SK-N-SH (cell line): ENCODE data around the gene CLK1. TPM values are rescaled to one million over a fixed set of nuclear protein-coding genes. Genes with fewer than 3 reads are reported as not detected.

Experiments used
- CTCF ChIA-PET: fragments of 300-600, 350-600 bp; formaldehyde crosslinking; extraction: SDS; loops from one replicate; lab custom pipeline; 2021; lab: Yijun Ruan, JAX
- POLR2A ChIA-PET: fragments of 350-600 bp; sonication (Branson Sonifier 250); formaldehyde crosslinking; extraction: SDS; loops from one replicate; lab custom pipeline; 2020; ENCODE audit warnings: antibody characterized with exemption, inconsistent platforms; lab: Yijun Ruan, JAX
- DNase-seq: peaks from one replicate; pipeline ENCODE4 v3.0.0; 2012
- H2AFZ ChIP-seq: fragments of 200-600 bp; sonication (generic); 2 replicates; pipeline ENCODE4 v1.8.1; 2016; ENCODE audit warnings: antibody characterized with exemption, mild to moderate bottlenecking, low read depth
- H3F3A ChIP-seq: fragments of 200-600 bp; sonication (generic); replicated peaks from 2 replicates; pipeline ENCODE3; 2016; ENCODE audit warnings: antibody characterized with exemption, mild to moderate bottlenecking; ENCODE audit not compliant: insufficient read depth
- H3K27ac ChIP-seq, 2 experiments: fragments of 200-500 bp in 1 of 2; fragments of 200-600 bp in 1 of 2; sonication (Bioruptor generic) in 1 of 2; sonication (generic), shearing (Covaris generic) in 1 of 2; 2 replicates each; pipeline versions ENCODE4 v1.5.1 to v1.6.1; 2014 to 2016; ENCODE audit warnings: low read depth in 2 of 2, inconsistent platforms in 1 of 2, low read length in 1 of 2, mild to moderate bottlenecking in 1 of 2, mixed read lengths in 1 of 2
- H3K27me3 ChIP-seq: fragments of 200-600 bp; sonication (generic), shearing (Covaris generic); 2 replicates; pipeline ENCODE4 v1.6.1; 2016; ENCODE audit warnings: mixed run types; ENCODE audit not compliant: insufficient read depth
- H3K36me3 ChIP-seq, 2 experiments: fragments of 200-500 bp in 1 of 2; fragments of 200-600 bp in 1 of 2; sonication (Bioruptor generic) in 1 of 2; sonication (generic) in 1 of 2; replicated peaks in 1 of 2; 2 replicates each; pipeline versions ENCODE3 to v1.5.1; 2014 to 2016; ENCODE audit warnings: low read length in 1 of 2, mild to moderate bottlenecking in 1 of 2; ENCODE audit not compliant: insufficient read depth in 2 of 2, control insufficient read depth in 1 of 2
- H3K4me1 ChIP-seq, 2 experiments: fragments of 200-500 bp in 1 of 2; fragments of 200-600 bp in 1 of 2; sonication (Bioruptor generic) in 1 of 2; sonication (generic), shearing (Covaris generic) in 1 of 2; 2 replicates each; pipeline versions ENCODE4 v1.5.1 to v1.6.1; 2014 to 2016; ENCODE audit warnings: low read depth in 1 of 2, low read length in 1 of 2, mixed run types in 1 of 2; ENCODE audit not compliant: insufficient read depth in 2 of 2, control insufficient read depth in 1 of 2
- H3K4me2 ChIP-seq: fragments of 200-600 bp; sonication (generic), shearing (Covaris generic); 2 replicates; pipeline ENCODE4 v1.6.1; 2017; ENCODE audit warnings: mixed run types
- H3K4me3 ChIP-seq, 2 experiments: fragments of 200-500 bp in 1 of 2; fragments of 200-600 bp in 1 of 2; sonication (Bioruptor generic) in 1 of 2; sonication (generic), shearing (Covaris generic) in 1 of 2; 2 replicates each; pipeline versions ENCODE4 v1.5.1 to v1.8.1; 2014 to 2016; ENCODE audit warnings: low read depth in 2 of 2, inconsistent platforms in 1 of 2, low read length in 1 of 2, mild to moderate bottlenecking in 1 of 2, mixed read lengths in 1 of 2, moderate library complexity in 1 of 2
- H3K79me2 ChIP-seq: fragments of 200-600 bp; sonication (generic); 2 replicates; pipeline ENCODE4 v1.8.1; 2017; ENCODE audit warnings: mild to moderate bottlenecking; ENCODE audit not compliant: insufficient read depth
- H3K9ac ChIP-seq: fragments of 200-600 bp; sonication (generic); 2 replicates; pipeline ENCODE4 v1.6.1; 2017; ENCODE audit warnings: mixed run types
- H3K9me2 ChIP-seq: fragments of 200-600 bp; sonication (generic); 2 replicates; pipeline ENCODE4 v1.6.1; 2017; ENCODE audit warnings: mixed run types
- H3K9me3 ChIP-seq: fragments of 200-600 bp; sonication (generic); 2 replicates; pipeline ENCODE4 v1.6.1; 2017; ENCODE audit warnings: mixed run types, mild to moderate bottlenecking, moderate library complexity
- H4K20me1 ChIP-seq: fragments of 200-600 bp; sonication (generic); 2 replicates; pipeline ENCODE4 v1.6.1; 2017; ENCODE audit warnings: mild to moderate bottlenecking, mixed run types; ENCODE audit not compliant: insufficient read depth
- CHD2 ChIP-seq: fragments of 150-350 bp; IDR thresholded peaks from 2 replicates; pipeline ENCODE4 v1.6.1; 2018; ENCODE audit warnings: low read length; ENCODE audit not compliant: partially characterized antibody
- ELF1 ChIP-seq: IDR thresholded peaks from 2 replicates; pipeline ENCODE4 v1.4.0; 2012
- FOXJ3 ChIP-seq: sonication (generic); formaldehyde crosslinking; IDR thresholded peaks from 2 replicates; pipeline ENCODE4 v1.5.1; 2020; ENCODE audit warnings: mild to moderate bottlenecking, missing genetic modification reagents
- JUND ChIP-seq: IDR thresholded peaks from 2 replicates; pipeline ENCODE4 v1.4.0; 2012
- MEF2A ChIP-seq: IDR thresholded peaks from 2 replicates; pipeline ENCODE4 v1.4.0; 2012; ENCODE audit warnings: low read depth, borderline replicate concordance
- NRF1 ChIP-seq: IDR thresholded peaks from 2 replicates; pipeline ENCODE4 v1.6.1; 2012; ENCODE audit warnings: low read depth, mild to moderate bottlenecking, low read length
- POLR2AphosphoS5 ChIP-seq: IDR thresholded peaks from 2 replicates; pipeline ENCODE4 v1.6.1; 2012; ENCODE audit warnings: low read depth, low read length
- RCOR1 ChIP-seq: fragments of 150-350 bp; IDR thresholded peaks from 2 replicates; pipeline ENCODE4 v1.6.1; 2017; ENCODE audit warnings: antibody characterized with exemption, low read length
- RFX5 ChIP-seq: IDR thresholded peaks from 2 replicates; pipeline ENCODE4 v1.6.1; 2012; ENCODE audit warnings: mild to moderate bottlenecking, improper control_type of control experiment, low read length
- SIN3A ChIP-seq: IDR thresholded peaks from 2 replicates; pipeline ENCODE4 v1.6.1; 2012; ENCODE audit warnings: low read depth, mild to moderate bottlenecking, low read length, moderate library complexity, borderline replicate concordance
- SMC3 ChIP-seq: IDR thresholded peaks from 2 replicates; pipeline ENCODE4 v1.6.1; 2012; ENCODE audit warnings: low read depth, low read length, improper control_type of control experiment
- TAF1 ChIP-seq: IDR thresholded peaks from 2 replicates; pipeline ENCODE4 v1.6.1; 2012; ENCODE audit warnings: low read depth, mild to moderate bottlenecking, low read length, moderate library complexity, borderline replicate concordance
- TEAD4 ChIP-seq: IDR thresholded peaks from 2 replicates; pipeline ENCODE4 v1.4.0; 2012; ENCODE audit warnings: mild to moderate bottlenecking, borderline replicate concordance; ENCODE audit not compliant: insufficient read depth
- WGBS: methylation state at CpG from one replicate; pipeline ENCODE4 v1.1.6; 2017; ENCODE audit warnings: low lambda C conversion rate; 5-methylcytosine and 5-hydroxymethylcytosine counted together
- polyA plus RNA-seq, 3 experiments: library from polyadenylated mRNA; depleted of rRNA; stranded (reverse); fragments of >200 nt; gene quantifications; 2 replicates each; pipeline ENCODE4 v1.2.3, GENCODE V29; 2012
- TF ChIP-seq, protein P1 (sequence below): IDR thresholded peaks from 2 replicates; pipeline ENCODE4 v1.4.0; 2012; ENCODE audit warnings: low read depth, borderline replicate concordance
- TF ChIP-seq, protein P2 (sequence below): fragments of 200-600 bp; sonication (generic); IDR thresholded peaks from 2 replicates; pipeline ENCODE4 v1.6.1; 2017; ENCODE audit warnings: antibody characterized with exemption, mild to moderate bottlenecking, moderate library complexity
- TF ChIP-seq, protein P3 (sequence below): IDR thresholded peaks from 2 replicates; pipeline ENCODE4 v1.6.1; 2012; ENCODE audit warnings: mild to moderate bottlenecking, low read depth, low read length, moderate library complexity
- TF ChIP-seq, protein P4 (sequence below): IDR thresholded peaks from 2 replicates; pipeline ENCODE4; 2012
- TF ChIP-seq, protein P5 (sequence below): fragments of 150-350 bp; IDR thresholded peaks from 2 replicates; pipeline ENCODE4 v1.6.1; 2017; ENCODE audit warnings: antibody characterized with exemption, low read length, low read depth, borderline replicate concordance
- TF ChIP-seq, protein P6 (sequence below): IDR thresholded peaks from 2 replicates; pipeline ENCODE4 v1.4.0; 2012; ENCODE audit warnings: low read depth, borderline replicate concordance

CLK1 gene
- polyA plus RNA-seq (2012; rRNA removed), result 31.1 and 40.1 TPM in 2 replicates
- 17.8 and 23.5 TPM in 2 replicates for polyA plus RNA-seq (2012; cell fraction: cytosol; rRNA removed)
- polyA plus RNA-seq (2012; cell fraction: nucleus; rRNA removed), result 86.8 and 181 TPM in 2 replicates

DNA sequence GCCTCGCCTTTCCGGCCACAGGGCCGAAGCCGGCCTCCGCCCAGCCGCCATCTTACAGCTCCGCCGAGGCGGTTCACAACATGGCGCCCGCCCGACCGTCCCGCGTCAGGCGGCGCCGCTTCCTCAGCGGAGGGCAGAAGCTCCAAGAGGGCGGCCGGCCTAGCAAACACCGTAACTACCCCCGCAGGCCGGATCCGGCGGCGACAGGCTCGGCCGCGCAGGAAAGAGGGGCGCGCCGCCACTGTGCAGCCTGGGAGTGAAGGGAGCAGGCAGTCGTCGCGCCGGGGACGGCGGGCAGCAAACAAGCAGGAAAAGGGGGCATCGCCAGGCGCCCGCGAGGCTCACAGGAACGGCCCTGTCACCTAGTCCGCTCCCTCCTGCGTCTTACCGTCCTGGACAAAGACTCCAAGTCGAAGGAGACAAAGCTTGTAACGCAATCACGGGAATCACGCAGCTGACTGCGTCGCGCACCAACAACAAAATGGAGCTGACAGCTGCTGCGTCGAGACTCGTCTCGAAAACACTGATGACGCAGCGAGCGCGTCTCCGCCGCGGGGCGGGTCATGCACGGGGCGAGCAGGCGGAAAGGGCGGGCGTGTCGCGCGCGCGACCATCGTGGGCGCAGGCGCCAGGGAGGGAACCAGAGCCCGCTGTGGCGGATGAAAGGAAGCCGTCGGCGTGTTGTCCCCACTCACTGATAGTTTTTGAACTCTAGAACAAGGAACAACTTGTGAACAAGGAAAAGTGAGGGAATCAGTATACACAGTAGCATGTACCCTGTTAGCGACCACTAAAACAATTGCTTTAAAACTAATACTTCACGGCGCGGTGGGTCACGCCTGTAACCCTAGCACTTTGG lies at the start of gene CLK1:
Gene CLK1, minus strand, starts transcription at position 483 of the 859 bp plus-strand sequence. CDS start 2,796 bp downstream, outside the sequence.
- ChIA-PET CTCF (interaction anchor here (1.3 to 1.5 kb wide), 2 partner anchors 151 to 205 kb away, joined by 3 to 8 read pairs; no protein-coding TSS in a partner anchor), POLR2A (interaction anchor here (0.6 to 2.0 kb wide), 10 partner anchors 11 to 587 kb away, joined by 3 to 17 read pairs (median 4); partner anchors contain the start of genes BZW1, CFLAR, NIF3L1 and PPIL3)
- Histone ChIP-seq H2AFZ (peak within 1 kb of the TSS; percentile 99), H3K4me2 (peak within 1 kb of the TSS; percentile 73), H3K9me3 (no peaks in the 10 kb centered on the region), H3K4me1 (peaks cover 20 to 27% of the 10 kb centered on the region in 2 experiments; a peak in 3 of 4 replicates), H3F3A (peaks cover 21% of the 10 kb centered on the region), H3K27ac (peak within 1 kb of the TSS; percentile 97), H3K27me3 (no peaks in the 10 kb centered on the region), H3K79me2 (peaks cover 51% of the 10 kb centered on the region), H3K9ac (peak within 1 kb of the TSS; percentile 96), H4K20me1 (peaks cover 42% of the 10 kb centered on the region), H3K36me3 (peaks cover 23 to 32% of the 10 kb centered on the region in 2 experiments), H3K9me2 (no peaks in the 10 kb centered on the region), H3K4me3 (peak within 1 kb of the TSS; percentile 94 to 96)
- WGBS, result 5% methylated on average over 50 of the region's 89 CpGs
- DNase-seq, result peak; percentile 95
- TF ChIP-seq, protein P1, sequence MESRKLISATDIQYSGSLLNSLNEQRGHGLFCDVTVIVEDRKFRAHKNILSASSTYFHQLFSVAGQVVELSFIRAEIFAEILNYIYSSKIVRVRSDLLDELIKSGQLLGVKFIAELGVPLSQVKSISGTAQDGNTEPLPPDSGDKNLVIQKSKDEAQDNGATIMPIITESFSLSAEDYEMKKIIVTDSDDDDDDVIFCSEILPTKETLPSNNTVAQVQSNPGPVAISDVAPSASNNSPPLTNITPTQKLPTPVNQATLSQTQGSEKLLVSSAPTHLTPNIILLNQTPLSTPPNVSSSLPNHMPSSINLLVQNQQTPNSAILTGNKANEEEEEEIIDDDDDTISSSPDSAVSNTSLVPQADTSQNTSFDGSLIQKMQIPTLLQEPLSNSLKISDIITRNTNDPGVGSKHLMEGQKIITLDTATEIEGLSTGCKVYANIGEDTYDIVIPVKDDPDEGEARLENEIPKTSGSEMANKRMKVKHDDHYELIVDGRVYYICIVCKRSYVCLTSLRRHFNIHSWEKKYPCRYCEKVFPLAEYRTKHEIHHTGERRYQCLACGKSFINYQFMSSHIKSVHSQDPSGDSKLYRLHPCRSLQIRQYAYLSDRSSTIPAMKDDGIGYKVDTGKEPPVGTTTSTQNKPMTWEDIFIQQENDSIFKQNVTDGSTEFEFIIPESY, result 0 out of 2 replicates have a peak, but pooled peaks have one; percentile 11
- TF ChIP-seq, protein P2, sequence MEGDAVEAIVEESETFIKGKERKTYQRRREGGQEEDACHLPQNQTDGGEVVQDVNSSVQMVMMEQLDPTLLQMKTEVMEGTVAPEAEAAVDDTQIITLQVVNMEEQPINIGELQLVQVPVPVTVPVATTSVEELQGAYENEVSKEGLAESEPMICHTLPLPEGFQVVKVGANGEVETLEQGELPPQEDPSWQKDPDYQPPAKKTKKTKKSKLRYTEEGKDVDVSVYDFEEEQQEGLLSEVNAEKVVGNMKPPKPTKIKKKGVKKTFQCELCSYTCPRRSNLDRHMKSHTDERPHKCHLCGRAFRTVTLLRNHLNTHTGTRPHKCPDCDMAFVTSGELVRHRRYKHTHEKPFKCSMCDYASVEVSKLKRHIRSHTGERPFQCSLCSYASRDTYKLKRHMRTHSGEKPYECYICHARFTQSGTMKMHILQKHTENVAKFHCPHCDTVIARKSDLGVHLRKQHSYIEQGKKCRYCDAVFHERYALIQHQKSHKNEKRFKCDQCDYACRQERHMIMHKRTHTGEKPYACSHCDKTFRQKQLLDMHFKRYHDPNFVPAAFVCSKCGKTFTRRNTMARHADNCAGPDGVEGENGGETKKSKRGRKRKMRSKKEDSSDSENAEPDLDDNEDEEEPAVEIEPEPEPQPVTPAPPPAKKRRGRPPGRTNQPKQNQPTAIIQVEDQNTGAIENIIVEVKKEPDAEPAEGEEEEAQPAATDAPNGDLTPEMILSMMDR, result no peak
- TF ChIP-seq RCOR1 (peak; percentile 43; the same call in 1 of the 2 replicates), MEF2A (no peak), TEAD4 (peak; percentile 100), JUND (no peak), CHD2 (peak; percentile 84), RFX5 (0 out of 2 replicates have a peak, but pooled peaks have one; percentile 50), NRF1 (peak; percentile 66), ELF1 (no peak), POLR2AphosphoS5 (peak; percentile 98), FOXJ3 (peak; percentile 17; the same call in 1 of the 2 replicates), SMC3 (no peak), TAF1 (peak; percentile 91), SIN3A (peak; percentile 94)
- TF ChIP-seq, protein P3, sequence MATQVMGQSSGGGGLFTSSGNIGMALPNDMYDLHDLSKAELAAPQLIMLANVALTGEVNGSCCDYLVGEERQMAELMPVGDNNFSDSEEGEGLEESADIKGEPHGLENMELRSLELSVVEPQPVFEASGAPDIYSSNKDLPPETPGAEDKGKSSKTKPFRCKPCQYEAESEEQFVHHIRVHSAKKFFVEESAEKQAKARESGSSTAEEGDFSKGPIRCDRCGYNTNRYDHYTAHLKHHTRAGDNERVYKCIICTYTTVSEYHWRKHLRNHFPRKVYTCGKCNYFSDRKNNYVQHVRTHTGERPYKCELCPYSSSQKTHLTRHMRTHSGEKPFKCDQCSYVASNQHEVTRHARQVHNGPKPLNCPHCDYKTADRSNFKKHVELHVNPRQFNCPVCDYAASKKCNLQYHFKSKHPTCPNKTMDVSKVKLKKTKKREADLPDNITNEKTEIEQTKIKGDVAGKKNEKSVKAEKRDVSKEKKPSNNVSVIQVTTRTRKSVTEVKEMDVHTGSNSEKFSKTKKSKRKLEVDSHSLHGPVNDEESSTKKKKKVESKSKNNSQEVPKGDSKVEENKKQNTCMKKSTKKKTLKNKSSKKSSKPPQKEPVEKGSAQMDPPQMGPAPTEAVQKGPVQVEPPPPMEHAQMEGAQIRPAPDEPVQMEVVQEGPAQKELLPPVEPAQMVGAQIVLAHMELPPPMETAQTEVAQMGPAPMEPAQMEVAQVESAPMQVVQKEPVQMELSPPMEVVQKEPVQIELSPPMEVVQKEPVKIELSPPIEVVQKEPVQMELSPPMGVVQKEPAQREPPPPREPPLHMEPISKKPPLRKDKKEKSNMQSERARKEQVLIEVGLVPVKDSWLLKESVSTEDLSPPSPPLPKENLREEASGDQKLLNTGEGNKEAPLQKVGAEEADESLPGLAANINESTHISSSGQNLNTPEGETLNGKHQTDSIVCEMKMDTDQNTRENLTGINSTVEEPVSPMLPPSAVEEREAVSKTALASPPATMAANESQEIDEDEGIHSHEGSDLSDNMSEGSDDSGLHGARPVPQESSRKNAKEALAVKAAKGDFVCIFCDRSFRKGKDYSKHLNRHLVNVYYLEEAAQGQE, result peak; percentile 57; the same call in 1 of the 2 replicates
- TF ChIP-seq, protein P4, sequence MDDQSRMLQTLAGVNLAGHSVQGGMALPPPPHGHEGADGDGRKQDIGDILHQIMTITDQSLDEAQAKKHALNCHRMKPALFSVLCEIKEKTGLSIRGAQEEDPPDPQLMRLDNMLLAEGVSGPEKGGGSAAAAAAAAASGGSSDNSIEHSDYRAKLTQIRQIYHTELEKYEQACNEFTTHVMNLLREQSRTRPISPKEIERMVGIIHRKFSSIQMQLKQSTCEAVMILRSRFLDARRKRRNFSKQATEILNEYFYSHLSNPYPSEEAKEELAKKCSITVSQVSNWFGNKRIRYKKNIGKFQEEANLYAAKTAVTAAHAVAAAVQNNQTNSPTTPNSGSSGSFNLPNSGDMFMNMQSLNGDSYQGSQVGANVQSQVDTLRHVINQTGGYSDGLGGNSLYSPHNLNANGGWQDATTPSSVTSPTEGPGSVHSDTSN, result peak; percentile 65; the same call in 1 of the 2 replicates
- TF ChIP-seq, protein P5, sequence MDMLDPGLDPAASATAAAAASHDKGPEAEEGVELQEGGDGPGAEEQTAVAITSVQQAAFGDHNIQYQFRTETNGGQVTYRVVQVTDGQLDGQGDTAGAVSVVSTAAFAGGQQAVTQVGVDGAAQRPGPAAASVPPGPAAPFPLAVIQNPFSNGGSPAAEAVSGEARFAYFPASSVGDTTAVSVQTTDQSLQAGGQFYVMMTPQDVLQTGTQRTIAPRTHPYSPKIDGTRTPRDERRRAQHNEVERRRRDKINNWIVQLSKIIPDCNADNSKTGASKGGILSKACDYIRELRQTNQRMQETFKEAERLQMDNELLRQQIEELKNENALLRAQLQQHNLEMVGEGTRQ, result no peak
- TF ChIP-seq, protein P6, sequence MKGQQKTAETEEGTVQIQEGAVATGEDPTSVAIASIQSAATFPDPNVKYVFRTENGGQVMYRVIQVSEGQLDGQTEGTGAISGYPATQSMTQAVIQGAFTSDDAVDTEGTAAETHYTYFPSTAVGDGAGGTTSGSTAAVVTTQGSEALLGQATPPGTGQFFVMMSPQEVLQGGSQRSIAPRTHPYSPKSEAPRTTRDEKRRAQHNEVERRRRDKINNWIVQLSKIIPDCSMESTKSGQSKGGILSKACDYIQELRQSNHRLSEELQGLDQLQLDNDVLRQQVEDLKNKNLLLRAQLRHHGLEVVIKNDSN, result no peak; the same call in 1 of the 2 replicates
